GM19193 (cell line): ENCODE measurements around the gene CENPP.

Experiments used
- POLR2A ChIP-seq: IDR thresholded peaks from 4 replicates; pipeline ENCODE4 v1.6.1; 2011; ENCODE audit not compliant: insufficient read depth, insufficient read length; ENCODE audit errors: extremely low read depth

CENPP gene

GRCh38 chr9:92463387-92463786 is 137.6 kb downstream of the CENPP start:
- no peak for TF ChIP-seq POLR2A

- TF ChIP-seq POLR2A, result no peak
Observed at GRCh38 chr9:92463984-92464383, 138.2 kb downstream of the CENPP start.

- no peak for TF ChIP-seq POLR2A
Observed at GRCh38 chr9:92467041-92467440, 141.3 kb downstream of the CENPP start.

GRCh38 chr9:92467511-92467910 is 141.8 kb downstream of the CENPP start:
- TF ChIP-seq POLR2A, result no peak

- TF ChIP-seq POLR2A, result no peak
Observed at GRCh38 chr9:92468206-92468605, 142.5 kb downstream of the CENPP start.

- TF ChIP-seq POLR2A, result no peak
Observed at GRCh38 chr9:92474587-92474986, 148.8 kb downstream of the CENPP start.

- no peak for TF ChIP-seq POLR2A
Observed at GRCh38 chr9:92476962-92477361, 151.2 kb downstream of the CENPP start.

- TF ChIP-seq POLR2A, result no peak
Observed at GRCh38 chr9:92478783-92479182, 153.0 kb downstream of the CENPP start.

GRCh38 chr9:92479346-92479745 is 153.6 kb downstream of the CENPP start:
- no peak for TF ChIP-seq POLR2A

GRCh38 chr9:92480291-92480771 is 154.6 kb downstream of the CENPP start:
- TF ChIP-seq POLR2A, result no peak

- no peak for TF ChIP-seq POLR2A
Observed at GRCh38 chr9:92480986-92481633, 155.4 kb downstream of the CENPP start.

- no peak for TF ChIP-seq POLR2A
Observed at GRCh38 chr9:92482329-92482728, 156.6 kb downstream of the CENPP start, which contains the start of gene ASPN. TSS of gene ASPN (minus strand) at chr9:92482506.

GRCh38 chr9:92482805-92483204 is 157.1 kb downstream of the CENPP start:
- TF ChIP-seq POLR2A, result no peak

- TF ChIP-seq POLR2A, result no peak
Observed at GRCh38 chr9:92483627-92484545, 158.1 kb downstream of the CENPP start.

GRCh38 chr9:92484563-92484962 is 158.8 kb downstream of the CENPP start:
- no peak for TF ChIP-seq POLR2A

GRCh38 chr9:92486371-92486770 is 160.6 kb downstream of the CENPP start:
- no peak for TF ChIP-seq POLR2A
